Neural progenitor cell (in vitro differentiated cells): ENCODE measurements around the gene PHYHIPL.

Experiments used
- EZH2 ChIP-seq: fragments of 200-600 bp; sonication (generic); IDR thresholded peaks from 2 replicates; pipeline ENCODE4 v1.6.1; 2017; ENCODE audit warnings: antibody characterized with exemption, mild to moderate bottlenecking, moderate library complexity
- EZH2phosphoT487 ChIP-seq: fragments of 200-600 bp; sonication (generic); IDR thresholded peaks from 2 replicates; pipeline ENCODE4 v1.6.1; 2017; ENCODE audit warnings: antibody characterized with exemption
- TF ChIP-seq, protein P1 (sequence below): fragments of 200-600 bp; sonication (generic); IDR thresholded peaks from 2 replicates; pipeline ENCODE4 v1.5.1; 2017; ENCODE audit warnings: antibody characterized with exemption, mild to moderate bottlenecking

GRCh38 chr10:59237775-59238174, 61.3 kb downstream of the PHYHIPL start:
- TF ChIP-seq, protein P1, sequence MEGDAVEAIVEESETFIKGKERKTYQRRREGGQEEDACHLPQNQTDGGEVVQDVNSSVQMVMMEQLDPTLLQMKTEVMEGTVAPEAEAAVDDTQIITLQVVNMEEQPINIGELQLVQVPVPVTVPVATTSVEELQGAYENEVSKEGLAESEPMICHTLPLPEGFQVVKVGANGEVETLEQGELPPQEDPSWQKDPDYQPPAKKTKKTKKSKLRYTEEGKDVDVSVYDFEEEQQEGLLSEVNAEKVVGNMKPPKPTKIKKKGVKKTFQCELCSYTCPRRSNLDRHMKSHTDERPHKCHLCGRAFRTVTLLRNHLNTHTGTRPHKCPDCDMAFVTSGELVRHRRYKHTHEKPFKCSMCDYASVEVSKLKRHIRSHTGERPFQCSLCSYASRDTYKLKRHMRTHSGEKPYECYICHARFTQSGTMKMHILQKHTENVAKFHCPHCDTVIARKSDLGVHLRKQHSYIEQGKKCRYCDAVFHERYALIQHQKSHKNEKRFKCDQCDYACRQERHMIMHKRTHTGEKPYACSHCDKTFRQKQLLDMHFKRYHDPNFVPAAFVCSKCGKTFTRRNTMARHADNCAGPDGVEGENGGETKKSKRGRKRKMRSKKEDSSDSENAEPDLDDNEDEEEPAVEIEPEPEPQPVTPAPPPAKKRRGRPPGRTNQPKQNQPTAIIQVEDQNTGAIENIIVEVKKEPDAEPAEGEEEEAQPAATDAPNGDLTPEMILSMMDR = no peak
- no peak for TF ChIP-seq EZH2phosphoT487
- TF ChIP-seq EZH2 = no peak
